Retinal pigment epithelial cell (primary cell): ENCODE data around the gene SH3RF3.

ENCODE experiments used
- DNase-seq: peaks from one replicate; pipeline ENCODE4 v3.0.0-alpha.2; 2010; ENCODE audit warnings: low read depth
- H3K4me3 ChIP-seq: 2 replicates; pipeline ENCODE4 v1.5.1; 2011; ENCODE audit warnings: mild to moderate bottlenecking, low read length, control low read depth, moderate library complexity
- TF ChIP-seq, protein P1 (sequence below): conservative IDR thresholded peaks from 2 replicates; pipeline ENCODE4 v1.5.1; 2011; ENCODE audit warnings: low read depth, low read length, control low read depth, inconsistent platforms

The SH3RF3 gene

DNA sequence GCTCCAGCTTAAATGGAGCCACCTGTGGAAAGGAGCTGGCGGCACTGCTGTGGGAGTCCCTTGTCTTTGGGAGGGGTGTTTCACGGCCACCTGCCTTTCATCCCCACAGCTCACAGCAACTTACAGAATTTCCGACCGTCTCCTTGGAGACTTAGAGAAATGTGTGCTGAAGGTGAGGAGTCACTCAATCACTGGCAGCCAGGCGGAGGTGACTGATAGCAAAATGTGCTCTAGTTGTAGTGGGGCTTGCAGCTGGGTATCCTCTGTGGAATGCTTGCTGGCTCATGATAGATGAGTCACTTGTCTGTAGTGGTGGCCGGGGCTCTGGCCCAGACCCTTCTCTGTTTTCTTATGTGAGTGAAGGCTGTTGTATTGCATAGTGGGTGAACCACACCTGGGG lies 110.7 kb downstream of the SH3RF3 start:
- DNase-seq, result peak; percentile 32

DNA sequence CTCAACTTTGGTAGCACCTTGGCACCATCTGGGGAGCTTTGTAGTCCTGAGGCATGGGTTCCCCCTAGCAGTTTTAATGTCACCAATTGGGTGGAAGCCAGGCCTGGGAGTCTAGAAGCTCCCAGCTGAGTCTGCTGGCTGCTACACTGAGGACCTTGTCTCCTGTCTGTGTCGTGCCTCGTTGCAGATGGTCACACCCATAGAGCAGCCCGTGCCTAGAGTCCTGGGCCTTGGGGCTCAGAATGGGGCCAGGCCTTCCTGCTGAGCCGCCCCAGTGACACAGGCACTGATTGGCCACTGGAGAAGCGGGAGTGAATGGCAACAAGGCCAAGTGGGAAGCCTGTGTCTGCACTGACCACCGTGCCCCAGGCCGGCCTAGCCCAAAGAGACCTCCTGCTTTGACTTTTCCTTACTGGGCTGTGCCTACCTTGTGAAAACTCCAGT lies 113.2 kb downstream of the SH3RF3 start:
- DNase-seq, result no peak
- no peak overlapping the region for H3K4me3 ChIP-seq
- TF ChIP-seq, protein P1, sequence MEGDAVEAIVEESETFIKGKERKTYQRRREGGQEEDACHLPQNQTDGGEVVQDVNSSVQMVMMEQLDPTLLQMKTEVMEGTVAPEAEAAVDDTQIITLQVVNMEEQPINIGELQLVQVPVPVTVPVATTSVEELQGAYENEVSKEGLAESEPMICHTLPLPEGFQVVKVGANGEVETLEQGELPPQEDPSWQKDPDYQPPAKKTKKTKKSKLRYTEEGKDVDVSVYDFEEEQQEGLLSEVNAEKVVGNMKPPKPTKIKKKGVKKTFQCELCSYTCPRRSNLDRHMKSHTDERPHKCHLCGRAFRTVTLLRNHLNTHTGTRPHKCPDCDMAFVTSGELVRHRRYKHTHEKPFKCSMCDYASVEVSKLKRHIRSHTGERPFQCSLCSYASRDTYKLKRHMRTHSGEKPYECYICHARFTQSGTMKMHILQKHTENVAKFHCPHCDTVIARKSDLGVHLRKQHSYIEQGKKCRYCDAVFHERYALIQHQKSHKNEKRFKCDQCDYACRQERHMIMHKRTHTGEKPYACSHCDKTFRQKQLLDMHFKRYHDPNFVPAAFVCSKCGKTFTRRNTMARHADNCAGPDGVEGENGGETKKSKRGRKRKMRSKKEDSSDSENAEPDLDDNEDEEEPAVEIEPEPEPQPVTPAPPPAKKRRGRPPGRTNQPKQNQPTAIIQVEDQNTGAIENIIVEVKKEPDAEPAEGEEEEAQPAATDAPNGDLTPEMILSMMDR, result no peak

More for the DNA sequence above, 110.7 kb downstream of the SH3RF3 start:
- no peak overlapping the region for H3K4me3 ChIP-seq
- TF ChIP-seq, protein P1, result peak; percentile 3

DNA sequence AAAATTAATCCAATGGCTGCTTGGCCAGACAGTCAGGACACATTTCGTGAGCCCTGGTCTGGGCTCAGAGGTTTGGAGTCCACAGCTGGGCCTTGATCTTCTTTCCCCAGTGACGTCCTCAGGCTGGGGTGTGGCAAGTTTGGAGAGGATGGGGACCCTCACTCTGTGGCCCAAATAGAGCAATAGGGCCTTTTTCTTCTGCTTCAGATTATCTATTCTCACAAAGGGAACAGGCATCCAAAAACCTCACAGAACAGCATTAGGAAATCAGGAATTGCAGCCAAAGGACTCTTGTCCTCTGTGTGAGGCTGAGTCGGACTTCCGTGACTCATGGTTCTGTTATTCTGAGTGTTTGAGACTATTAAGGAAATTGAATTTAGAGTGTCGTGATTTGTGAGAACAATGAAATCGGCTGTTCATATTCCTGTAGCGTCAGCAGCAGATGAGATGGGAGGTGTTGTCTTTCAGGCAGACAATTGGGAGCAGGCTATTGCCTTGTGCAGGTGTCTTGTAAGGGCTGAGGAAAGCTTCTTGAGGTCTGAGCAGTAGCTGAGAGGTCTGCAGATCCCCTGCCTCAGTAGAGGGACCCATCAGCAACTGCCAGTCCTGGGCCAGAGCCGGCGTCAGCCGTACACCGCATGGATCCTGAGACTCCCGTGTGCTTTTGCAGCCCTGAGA lies 113.8 kb downstream of the SH3RF3 start:
- TF ChIP-seq, protein P1, result no peak
- DNase-seq, result peak; percentile 61
- no peak overlapping the region for H3K4me3 ChIP-seq

DNA sequence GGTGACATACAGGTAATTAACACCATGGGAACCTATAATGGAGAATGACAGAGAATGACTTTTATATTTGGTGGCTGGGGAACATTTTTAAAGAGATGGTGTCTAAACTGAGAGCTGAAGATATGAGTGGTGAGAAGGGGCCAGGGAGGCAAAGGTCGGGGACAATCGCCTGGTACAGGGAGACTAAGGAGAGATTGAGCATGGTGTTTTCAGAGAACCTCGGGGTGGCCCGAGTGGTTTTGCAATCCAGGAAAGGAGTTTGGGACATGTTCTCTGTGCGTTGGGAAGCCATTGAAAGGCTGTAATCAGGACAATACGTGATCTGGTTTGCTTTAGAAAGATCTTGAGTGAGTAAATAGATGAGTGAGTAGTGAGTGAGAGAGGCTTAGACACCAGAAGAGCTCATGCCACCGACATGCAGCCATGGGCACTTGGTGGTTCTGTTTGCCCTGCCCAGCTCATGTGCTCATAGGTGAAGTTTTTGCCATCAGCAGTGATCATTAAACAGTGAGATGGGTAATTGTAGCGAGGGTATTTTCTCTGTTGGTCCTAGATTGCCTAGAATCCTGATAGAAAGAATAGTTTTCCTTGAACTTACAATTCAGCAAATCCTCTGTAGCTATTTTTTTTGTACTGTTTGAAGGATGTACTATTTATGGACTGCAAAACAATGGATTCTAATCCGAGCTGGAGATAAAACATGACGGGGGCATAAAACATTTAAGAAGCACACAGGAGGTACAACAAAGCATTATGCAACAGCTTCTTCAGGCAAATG lies 114.7 kb downstream of the SH3RF3 start:
- H3K4me3 ChIP-seq, result no peak overlapping the region
- no peak for DNase-seq
- TF ChIP-seq, protein P1, result no peak

DNA sequence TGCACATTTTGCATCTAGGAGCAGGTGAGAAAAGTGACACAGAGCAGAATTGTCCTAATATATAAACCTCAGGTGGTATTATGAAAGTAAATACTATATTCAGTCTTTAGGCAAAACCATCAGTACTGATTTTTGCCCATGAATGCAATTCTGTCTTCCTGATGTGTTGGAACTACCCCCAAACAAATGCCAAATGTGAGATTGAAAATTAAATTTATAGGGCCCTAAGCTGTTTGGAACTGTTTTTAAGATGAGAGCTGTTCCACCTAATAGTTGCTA lies 115.2 kb downstream of the SH3RF3 start:
- no peak for DNase-seq
- TF ChIP-seq, protein P1, result no peak
- no peak overlapping the region for H3K4me3 ChIP-seq

DNA sequence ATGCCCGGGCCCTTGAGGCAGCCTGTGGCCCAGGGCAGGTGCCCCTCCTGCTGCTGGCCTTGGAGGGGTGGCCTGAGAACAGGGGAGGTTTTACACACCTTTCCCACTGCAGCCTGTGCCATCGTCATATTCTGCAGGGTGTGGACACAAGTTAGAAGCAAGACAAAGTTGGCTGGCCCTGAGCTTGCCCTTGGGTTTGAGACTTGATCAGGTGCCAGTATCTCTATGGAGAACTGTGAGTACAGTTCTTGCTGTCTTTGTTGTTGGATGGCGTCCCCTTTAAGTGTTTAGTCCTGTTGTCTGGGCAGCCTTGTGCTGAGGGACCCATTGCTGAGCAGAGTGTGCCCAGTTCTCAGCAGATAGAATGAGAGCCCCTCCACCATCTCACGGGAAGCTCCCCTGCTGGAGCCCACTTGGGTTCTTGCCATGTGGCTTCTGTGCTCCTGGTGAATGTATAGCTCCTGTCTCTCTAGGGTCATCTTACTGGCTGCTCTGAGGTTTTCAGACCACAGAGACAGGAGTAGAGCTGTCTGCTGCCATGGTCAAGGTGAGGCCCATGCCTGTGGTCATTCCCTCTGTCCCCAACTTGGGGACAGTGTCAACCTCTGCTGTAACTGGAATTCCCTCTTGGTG lies 115.9 kb downstream of the SH3RF3 start:
- no peak for DNase-seq
- TF ChIP-seq, protein P1, result no peak
- no peak overlapping the region for H3K4me3 ChIP-seq
